K562 (cell line): Measurements from ENCODE around the gene RBPJL. TPM values are rescaled to one million over a fixed set of nuclear protein-coding genes. Genes with fewer than 3 reads are reported as not detected.
A peak's percentile ranks its signal among the peaks of the same experiment; 100 is the strongest.

Source experiments
- ARID2 ChIP-seq: fragments of 450-650 bp; IDR thresholded peaks from 2 replicates; pipeline ENCODE4 v1.6.1; 2017; ENCODE audit warnings: antibody characterized with exemption, mild to moderate bottlenecking
- DDX20 ChIP-seq: fragments of 450-650 bp; IDR thresholded peaks from 2 replicates; pipeline ENCODE4 v1.6.1; 2016; ENCODE audit warnings: missing genetic modification characterization, low read depth, mild to moderate bottlenecking, missing compliant biosample characterization, moderate library complexity
- FOXJ2 ChIP-seq: fragments of 200-800 bp; sonication (Bioruptor generic); IDR thresholded peaks from 2 replicates; pipeline ENCODE4 v1.6.1; 2016; ENCODE audit warnings: missing genetic modification characterization, missing compliant biosample characterization
- HNRNPK ChIP-seq: fragments of 200-400 bp; formaldehyde crosslinking; IDR thresholded peaks from one replicate; pipeline ENCODE4 v1.6.1; 2018; ENCODE audit warnings: mild to moderate bottlenecking, low read depth, low read length; ENCODE audit not compliant: poor library complexity, severe bottlenecking
- MTA2 ChIP-seq: fragments of 450-650 bp; IDR thresholded peaks from 2 replicates; pipeline ENCODE4 v1.6.1; 2016; ENCODE audit warnings: low read depth
- PURB ChIP-seq: sonication (generic); formaldehyde crosslinking; IDR thresholded peaks from 2 replicates; pipeline ENCODE4 v1.9.0; 2021; ENCODE audit warnings: low read depth, mild to moderate bottlenecking, missing genetic modification reagents
- RBM39 ChIP-seq: fragments of 200-400 bp; formaldehyde crosslinking; optimal IDR thresholded peaks from 2 replicates; pipeline ENCODE3; 2018; ENCODE audit warnings: low read depth, low read length
- SIN3B ChIP-seq: fragments of 450-650 bp; IDR thresholded peaks from 2 replicates; pipeline ENCODE4 v1.6.1; 2017; ENCODE audit warnings: low read depth, mild to moderate bottlenecking, moderate library complexity
- SMARCB1 ChIP-seq: IDR thresholded peaks from 2 replicates; pipeline ENCODE4 v1.6.1; 2011; ENCODE audit warnings: improper control_type of control experiment, low read depth; ENCODE audit not compliant: insufficient read length
- SUPT5H ChIP-seq: fragments of 450-650 bp; IDR thresholded peaks from 2 replicates; pipeline ENCODE4 v1.6.1; 2016
- TBL1XR1 ChIP-seq, 2 experiments: IDR thresholded peaks; 2 replicates each; pipeline ENCODE4 v1.6.1; 2012; ENCODE audit warnings: improper control_type of control experiment in 2 of 2, low read length in 2 of 2, mild to moderate bottlenecking in 1 of 2
- THRAP3 ChIP-seq: fragments of 450-650 bp; IDR thresholded peaks from 2 replicates; pipeline ENCODE4 v1.6.1; 2016; ENCODE audit warnings: mild to moderate bottlenecking, inconsistent platforms, borderline replicate concordance
- ZBTB17 ChIP-seq: fragments of 450-650 bp; formaldehyde crosslinking; IDR thresholded peaks from 2 replicates; pipeline ENCODE4 v1.4.0; 2020; ENCODE audit warnings: mild to moderate bottlenecking
- ZKSCAN3 ChIP-seq: fragments of 250-450 bp; sonication (Bioruptor Pico); IDR thresholded peaks from 2 replicates; pipeline ENCODE4 v1.4.0; 2020
- ZNF212 ChIP-seq: fragments of 450-650 bp; formaldehyde crosslinking; IDR thresholded peaks from 2 replicates; pipeline ENCODE4 v1.4.0; 2020; ENCODE audit warnings: mild to moderate bottlenecking
- ZSCAN32 ChIP-seq: fragments of 450-650 bp; formaldehyde crosslinking; IDR thresholded peaks from 2 replicates; pipeline ENCODE4 v1.4.0; 2020; ENCODE audit warnings: mild to moderate bottlenecking, moderate library complexity
- polyA plus RNA-seq, 8 experiments: library from polyadenylated mRNA; depleted of rRNA in 4 of 8; stranded (reverse) in 5 of 8; unstranded in 3 of 8; fragments of >200 nt; fragmentation: Nextera tagmentation in 2 of 8; fragmentation: Illumina TruSeq in 1 of 8; extraction: Ambion mirVana in 2 of 8; extraction: Trizol in 1 of 8; gene quantifications; 2 replicates each; pipeline versions ENCODE4 v1.2.1 to v1.2.3, GENCODE V29; 2011 to 2014; ENCODE audit warnings: inconsistent platforms in 1 of 8, missing spikeins in 1 of 8
- total RNA-seq, 7 experiments: library from RNA; depleted of rRNA in 6 of 7; stranded (reverse); fragments of >200 nt in 6 of 7; fragmentation: Illumina TruSeq in 2 of 7; extraction: Trizol in 2 of 7; gene quantifications; 2 replicates each; pipeline versions ENCODE4 v1.2.1 to v1.2.3, GENCODE V29; 2011 to 2021; ENCODE audit warnings: low replicate concordance in 1 of 7
- TF ChIP-seq, protein P1 (sequence below): fragments of 250-450 bp; sonication (Bioruptor Pico); IDR thresholded peaks from 2 replicates; pipeline ENCODE4 v1.5.0; 2020; ENCODE audit warnings: mild to moderate bottlenecking
- TF ChIP-seq, protein P2 (sequence below): IDR thresholded peaks from 2 replicates; pipeline ENCODE4 v1.6.1; 2011; ENCODE audit warnings: borderline replicate concordance, low read depth, mild to moderate bottlenecking, moderate library complexity, low read length; ENCODE audit not compliant: insufficient read depth, poor library complexity, severe bottlenecking
- TF ChIP-seq, protein P3 (sequence below): fragments of 200-800 bp; sonication (Bioruptor generic); IDR thresholded peaks from 2 replicates; pipeline ENCODE4 v1.6.1; 2017; ENCODE audit warnings: missing genetic modification characterization, missing compliant biosample characterization
- TF ChIP-seq, protein P4 (sequence below): fragments of 250-450 bp; sonication (Bioruptor Pico); IDR thresholded peaks from 2 replicates; pipeline ENCODE4 v1.8.0; 2021; ENCODE audit warnings: moderate library complexity, mild to moderate bottlenecking, inconsistent platforms

RBPJL gene
- total and polyA plus RNA-seq, 9 of the 15 experiments (the other 6 are each of a cell fraction or from before 2014, with no cell fraction given): not detected

DNA sequence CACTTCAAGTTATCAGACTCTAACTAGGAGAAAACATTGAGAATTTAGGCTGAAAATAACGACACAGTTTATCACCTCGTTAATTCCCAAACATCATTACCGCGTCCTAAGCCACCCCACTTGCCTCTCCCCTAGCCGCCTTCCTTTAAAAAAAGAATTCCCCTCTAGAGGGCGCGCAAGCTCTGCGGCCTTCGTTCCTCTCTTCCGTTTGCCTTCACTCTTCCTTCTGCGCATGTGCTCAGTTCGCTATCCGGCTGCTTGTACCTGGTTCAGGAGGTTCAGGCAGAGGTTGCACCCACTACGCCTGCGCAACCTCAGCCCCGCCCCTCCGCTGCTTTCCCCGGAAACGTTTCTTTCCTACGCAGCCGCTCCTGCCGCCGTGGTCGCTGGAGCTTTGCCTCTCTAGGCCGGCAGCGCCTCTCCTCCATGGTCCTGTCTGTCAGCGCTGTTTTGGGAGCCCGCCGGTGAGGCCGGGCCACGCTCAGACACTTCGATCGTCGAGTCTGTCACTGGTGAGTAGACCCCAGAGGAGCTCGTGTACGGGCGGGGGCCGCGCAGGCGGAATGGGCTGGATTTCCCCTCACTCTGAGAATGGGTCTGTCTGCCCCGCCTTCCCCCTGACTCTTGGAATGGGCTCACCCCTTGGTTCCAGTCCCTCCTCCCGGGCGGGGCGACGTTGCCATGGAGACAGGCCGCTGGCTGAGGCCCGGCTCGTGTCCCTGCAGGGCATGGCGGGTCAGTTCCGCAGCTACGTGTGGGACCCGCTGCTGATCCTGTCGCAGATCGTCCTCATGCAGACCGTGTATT lies 56.4 kb downstream of the RBPJL start, which contains the start of gene SYS1 (continued):
- no peak for TF ChIP-seq MTA2
- TF ChIP-seq PURB (CRISPR knock-in tag): no peak
- no peak for TF ChIP-seq ZKSCAN3
- no peak for TF ChIP-seq THRAP3
- no peak for TF ChIP-seq ZNF212 (CRISPR knock-in tag)
- TF ChIP-seq, protein P1, sequence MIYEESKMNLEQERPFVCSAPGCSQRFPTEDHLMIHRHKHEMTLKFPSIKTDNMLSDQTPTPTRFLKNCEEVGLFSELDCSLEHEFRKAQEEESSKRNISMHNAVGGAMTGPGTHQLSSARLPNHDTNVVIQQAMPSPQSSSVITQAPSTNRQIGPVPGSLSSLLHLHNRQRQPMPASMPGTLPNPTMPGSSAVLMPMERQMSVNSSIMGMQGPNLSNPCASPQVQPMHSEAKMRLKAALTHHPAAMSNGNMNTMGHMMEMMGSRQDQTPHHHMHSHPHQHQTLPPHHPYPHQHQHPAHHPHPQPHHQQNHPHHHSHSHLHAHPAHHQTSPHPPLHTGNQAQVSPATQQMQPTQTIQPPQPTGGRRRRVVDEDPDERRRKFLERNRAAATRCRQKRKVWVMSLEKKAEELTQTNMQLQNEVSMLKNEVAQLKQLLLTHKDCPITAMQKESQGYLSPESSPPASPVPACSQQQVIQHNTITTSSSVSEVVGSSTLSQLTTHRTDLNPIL: no peak
- no peak for TF ChIP-seq FOXJ2 (tag)
- no peak for TF ChIP-seq RBM39
- peak; percentile 74; the same call in 1 of the 2 replicates for TF ChIP-seq ZBTB17 (CRISPR knock-in tag)
- TF ChIP-seq ARID2: no peak
- no peak for TF ChIP-seq DDX20 (tag)
- no peak for TF ChIP-seq SMARCB1
- TF ChIP-seq, protein P2, sequence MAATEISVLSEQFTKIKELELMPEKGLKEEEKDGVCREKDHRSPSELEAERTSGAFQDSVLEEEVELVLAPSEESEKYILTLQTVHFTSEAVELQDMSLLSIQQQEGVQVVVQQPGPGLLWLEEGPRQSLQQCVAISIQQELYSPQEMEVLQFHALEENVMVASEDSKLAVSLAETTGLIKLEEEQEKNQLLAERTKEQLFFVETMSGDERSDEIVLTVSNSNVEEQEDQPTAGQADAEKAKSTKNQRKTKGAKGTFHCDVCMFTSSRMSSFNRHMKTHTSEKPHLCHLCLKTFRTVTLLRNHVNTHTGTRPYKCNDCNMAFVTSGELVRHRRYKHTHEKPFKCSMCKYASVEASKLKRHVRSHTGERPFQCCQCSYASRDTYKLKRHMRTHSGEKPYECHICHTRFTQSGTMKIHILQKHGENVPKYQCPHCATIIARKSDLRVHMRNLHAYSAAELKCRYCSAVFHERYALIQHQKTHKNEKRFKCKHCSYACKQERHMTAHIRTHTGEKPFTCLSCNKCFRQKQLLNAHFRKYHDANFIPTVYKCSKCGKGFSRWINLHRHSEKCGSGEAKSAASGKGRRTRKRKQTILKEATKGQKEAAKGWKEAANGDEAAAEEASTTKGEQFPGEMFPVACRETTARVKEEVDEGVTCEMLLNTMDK: peak; percentile 84
- TF ChIP-seq, protein P3, sequence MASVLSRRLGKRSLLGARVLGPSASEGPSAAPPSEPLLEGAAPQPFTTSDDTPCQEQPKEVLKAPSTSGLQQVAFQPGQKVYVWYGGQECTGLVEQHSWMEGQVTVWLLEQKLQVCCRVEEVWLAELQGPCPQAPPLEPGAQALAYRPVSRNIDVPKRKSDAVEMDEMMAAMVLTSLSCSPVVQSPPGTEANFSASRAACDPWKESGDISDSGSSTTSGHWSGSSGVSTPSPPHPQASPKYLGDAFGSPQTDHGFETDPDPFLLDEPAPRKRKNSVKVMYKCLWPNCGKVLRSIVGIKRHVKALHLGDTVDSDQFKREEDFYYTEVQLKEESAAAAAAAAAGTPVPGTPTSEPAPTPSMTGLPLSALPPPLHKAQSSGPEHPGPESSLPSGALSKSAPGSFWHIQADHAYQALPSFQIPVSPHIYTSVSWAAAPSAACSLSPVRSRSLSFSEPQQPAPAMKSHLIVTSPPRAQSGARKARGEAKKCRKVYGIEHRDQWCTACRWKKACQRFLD: no peak
- no peak; a peak in 1 of 4 replicates for TF ChIP-seq TBL1XR1 (IDR thresholded peaks at IDR 0.05; ENCODE audit: low read length in 2 of 2)
- no peak for TF ChIP-seq ZSCAN32 (CRISPR knock-in tag)
- TF ChIP-seq, protein P4, sequence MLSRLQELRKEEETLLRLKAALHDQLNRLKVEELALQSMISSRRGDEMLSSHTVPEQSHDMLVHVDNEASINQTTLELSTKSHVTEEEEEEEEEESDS: no peak
- TF ChIP-seq HNRNPK: no peak
- peak; percentile 10; the same call in 1 of the 2 replicates for TF ChIP-seq SIN3B
- TF ChIP-seq SUPT5H: peak; percentile 92
